ENCODE data around the gene MACROH2A1. TPM values are rescaled to one million over a fixed set of nuclear protein-coding genes. Genes with fewer than 3 reads are reported as not detected.

MACROH2A1 gene
- total and polyA plus RNA-seq, 2 experiments from 2014 or later: 64.9 to 81.6 TPM

DNA sequence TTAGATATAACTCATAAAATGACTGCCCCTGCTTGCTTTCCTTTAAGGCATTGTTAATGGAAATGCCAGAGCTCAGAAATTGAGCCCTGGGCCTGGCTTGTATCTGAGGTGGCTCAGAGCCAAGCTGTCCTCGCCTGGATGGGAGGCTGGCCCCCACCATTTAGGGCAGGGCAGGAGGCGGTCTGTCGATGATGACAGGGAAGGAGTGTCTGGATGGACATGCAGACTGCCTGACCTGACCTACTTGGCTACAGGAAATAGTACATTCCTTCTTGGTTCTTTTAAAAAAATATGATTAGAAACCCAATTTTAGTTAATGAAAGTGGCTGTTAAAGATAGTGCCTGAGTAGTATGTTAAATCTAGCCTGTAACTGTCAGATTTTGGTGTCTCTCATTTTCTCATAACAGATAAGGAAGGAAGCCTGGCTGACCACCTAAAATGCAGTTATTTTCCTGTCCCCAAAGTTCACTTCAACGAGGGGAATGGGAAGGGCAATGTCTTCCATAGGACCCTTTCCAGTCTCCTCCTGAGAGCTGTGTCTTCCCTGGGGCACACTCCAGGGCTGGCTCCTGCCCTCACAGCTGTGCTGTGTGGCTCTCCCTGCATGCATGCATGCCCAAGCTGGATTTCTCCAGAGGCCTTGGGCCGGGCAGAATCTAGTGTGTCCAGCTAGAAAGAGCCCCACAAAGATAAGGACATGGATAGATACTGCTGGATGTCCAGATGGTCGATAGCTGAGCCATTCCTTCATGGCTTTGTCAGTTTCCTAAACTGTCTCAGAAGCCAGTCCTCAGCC is 42.3 kb downstream of the MACROH2A1 start:
- TF ChIP-seq ZNF462 (CRISPR knock-in tag; IDR thresholded peaks at IDR 0.05) (no peak), ETS1 (IDR thresholded peaks at IDR 0.05) (no peak), POLR2AphosphoS5 (IDR thresholded peaks at IDR 0.05; ENCODE audit: low read depth) (no peak), NANOG (IDR thresholded peaks at IDR 0.05; ENCODE audit: borderline replicate concordance) (no peak), REST (IDR thresholded peaks at IDR 0.05; ENCODE audit: unreplicated experiment) (no peak), EZH2phosphoT487 (IDR thresholded peaks at IDR 0.05; ENCODE audit: unreplicated experiment) (no peak), JUNB (IDR thresholded peaks at IDR 0.05; ENCODE audit: unreplicated experiment) (no peak), STAT1 (IDR thresholded peaks at IDR 0.05; ENCODE audit: unreplicated experiment) (no peak), EZH2 (IDR thresholded peaks at IDR 0.05; ENCODE audit: low read depth, unreplicated experiment) (no peak), ZNF114 (CRISPR knock-in tag; IDR thresholded peaks at IDR 0.05) (no peak)
- TF ChIP-seq, protein P1, sequence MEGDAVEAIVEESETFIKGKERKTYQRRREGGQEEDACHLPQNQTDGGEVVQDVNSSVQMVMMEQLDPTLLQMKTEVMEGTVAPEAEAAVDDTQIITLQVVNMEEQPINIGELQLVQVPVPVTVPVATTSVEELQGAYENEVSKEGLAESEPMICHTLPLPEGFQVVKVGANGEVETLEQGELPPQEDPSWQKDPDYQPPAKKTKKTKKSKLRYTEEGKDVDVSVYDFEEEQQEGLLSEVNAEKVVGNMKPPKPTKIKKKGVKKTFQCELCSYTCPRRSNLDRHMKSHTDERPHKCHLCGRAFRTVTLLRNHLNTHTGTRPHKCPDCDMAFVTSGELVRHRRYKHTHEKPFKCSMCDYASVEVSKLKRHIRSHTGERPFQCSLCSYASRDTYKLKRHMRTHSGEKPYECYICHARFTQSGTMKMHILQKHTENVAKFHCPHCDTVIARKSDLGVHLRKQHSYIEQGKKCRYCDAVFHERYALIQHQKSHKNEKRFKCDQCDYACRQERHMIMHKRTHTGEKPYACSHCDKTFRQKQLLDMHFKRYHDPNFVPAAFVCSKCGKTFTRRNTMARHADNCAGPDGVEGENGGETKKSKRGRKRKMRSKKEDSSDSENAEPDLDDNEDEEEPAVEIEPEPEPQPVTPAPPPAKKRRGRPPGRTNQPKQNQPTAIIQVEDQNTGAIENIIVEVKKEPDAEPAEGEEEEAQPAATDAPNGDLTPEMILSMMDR (conservative IDR thresholded peaks at IDR 0.05; ENCODE audit: low read depth in 2 of 2): no peak
- H3K27ac Mint-ChIP-seq: no peak overlapping the region
- H3K27ac ChIP-seq (ENCODE audit: low read depth): no peak overlapping the region

More for the DNA sequence above, 42.3 kb downstream of the MACROH2A1 start:
- DNase-seq (ENCODE audit: low spot score) (no peak), ATAC-seq (no peak)
- Histone ChIP-seq H4K20me1 (replicated peaks; ENCODE audit: insufficient read depth) (no peaks in the 10 kb centered on the region; the same call in 1 of the 2 replicates), H3F3A (replicated peaks; ENCODE audit: low read depth) (no peaks in the 10 kb centered on the region), H3K4me2 (no peak overlapping the region), H3K4me3 (no peak overlapping the region), H3K36me3 (ENCODE audit: insufficient read depth) (no peaks in the 10 kb centered on the region), H2AFZ (no peak overlapping the region), H3K4me1 (ENCODE audit: insufficient read depth) (no peaks in the 10 kb centered on the region), H3K79me2 (replicated peaks; ENCODE audit: insufficient read depth) (no peaks in the 10 kb centered on the region), H3K27me3 (ENCODE audit: insufficient read depth) (no peaks in the 10 kb centered on the region), H3K9me2 (ENCODE audit: insufficient read depth) (no peaks in the 10 kb centered on the region)
- Mint-ChIP-seq H3K36me3 (ENCODE audit: low read depth) (peaks cover 18% of the 10 kb centered on the region; the same call in 2 of the 3 replicates), H3K27me3 (ENCODE audit: insufficient read depth, low read depth, poor library complexity) (no peaks in the 10 kb centered on the region), H3K9me3 (no peaks in the 10 kb centered on the region), H3K4me1 (no peaks in the 10 kb centered on the region), H3K4me3 (no peak overlapping the region)

Measured in GM23338 (cell line).